ENCODE results near the gene LAMP5.

LAMP5 gene

DNA sequence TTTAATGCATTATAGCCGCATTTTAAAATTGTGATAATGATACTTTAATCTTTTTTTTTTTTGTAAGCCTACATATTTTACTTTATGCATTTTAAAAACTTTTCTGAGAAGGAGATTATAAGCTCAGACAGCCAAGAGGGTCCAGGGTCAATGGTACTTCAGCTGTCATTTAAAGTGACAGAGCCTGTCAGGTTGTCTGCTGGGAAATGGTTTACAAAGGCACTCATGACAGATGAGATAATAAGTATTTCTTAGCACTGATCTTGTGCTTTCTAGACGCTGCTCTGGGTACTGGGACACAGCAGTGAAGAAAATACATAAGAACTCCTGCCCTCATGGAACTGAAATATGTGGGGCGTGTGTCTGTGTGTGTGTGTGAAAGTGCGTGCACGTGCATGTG, 19.6 kb downstream of the LAMP5 start:
- no peak for DNase-seq (ENCODE audit: low read depth in 2 of 3, low spot score in 1 of 3)

- no peak for DNase-seq (ENCODE audit: low read depth in 2 of 3, low spot score in 1 of 3)
Measured at GRCh38 chr20:9535449-9535848, 21.1 kb downstream of the LAMP5 start.

- DNase-seq (ENCODE audit: low read depth in 2 of 3, low spot score in 1 of 3), result no peak
Measured at GRCh38 chr20:9543214-9543613, 28.8 kb downstream of the LAMP5 start.

DNA sequence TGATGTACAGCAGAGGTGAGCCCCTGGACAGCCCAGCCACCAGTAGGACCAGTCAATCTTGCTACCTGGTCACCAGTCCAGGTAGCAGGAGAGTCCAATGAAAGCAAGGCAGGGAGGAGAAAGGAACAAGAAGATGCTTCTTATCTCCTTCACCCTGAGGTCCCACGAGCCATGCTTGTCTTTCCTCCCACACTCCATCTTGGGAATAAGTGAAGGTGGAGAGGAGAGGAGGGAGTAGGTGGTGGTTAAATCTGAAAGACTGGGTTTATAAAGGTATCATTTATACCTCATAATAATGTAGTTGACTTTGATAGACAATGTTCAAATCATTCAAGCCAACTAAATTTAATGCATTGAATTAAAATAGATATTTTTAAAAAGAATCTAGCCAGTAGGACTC, 35.9 kb downstream of the LAMP5 start:
- DNase-seq (ENCODE audit: low read depth in 2 of 3, low spot score in 1 of 3), result no peak

GRCh38 chr20:9550871-9551270, 36.5 kb downstream of the LAMP5 start:
- no peak for DNase-seq (ENCODE audit: low read depth in 2 of 3, low spot score in 1 of 3)

GRCh38 chr20:9551808-9552550, 37.6 kb downstream of the LAMP5 start:
- DNase-seq (ENCODE audit: low read depth in 2 of 3, low spot score in 1 of 3), result no peak

- no peak for DNase-seq (ENCODE audit: low read depth in 2 of 3, low spot score in 1 of 3)
Measured at GRCh38 chr20:9555781-9556180, 41.4 kb downstream of the LAMP5 start.

- no peak for DNase-seq (ENCODE audit: low read depth in 2 of 3, low spot score in 1 of 3)
Measured at GRCh38 chr20:9557411-9557810, 43.0 kb downstream of the LAMP5 start.

DNA sequence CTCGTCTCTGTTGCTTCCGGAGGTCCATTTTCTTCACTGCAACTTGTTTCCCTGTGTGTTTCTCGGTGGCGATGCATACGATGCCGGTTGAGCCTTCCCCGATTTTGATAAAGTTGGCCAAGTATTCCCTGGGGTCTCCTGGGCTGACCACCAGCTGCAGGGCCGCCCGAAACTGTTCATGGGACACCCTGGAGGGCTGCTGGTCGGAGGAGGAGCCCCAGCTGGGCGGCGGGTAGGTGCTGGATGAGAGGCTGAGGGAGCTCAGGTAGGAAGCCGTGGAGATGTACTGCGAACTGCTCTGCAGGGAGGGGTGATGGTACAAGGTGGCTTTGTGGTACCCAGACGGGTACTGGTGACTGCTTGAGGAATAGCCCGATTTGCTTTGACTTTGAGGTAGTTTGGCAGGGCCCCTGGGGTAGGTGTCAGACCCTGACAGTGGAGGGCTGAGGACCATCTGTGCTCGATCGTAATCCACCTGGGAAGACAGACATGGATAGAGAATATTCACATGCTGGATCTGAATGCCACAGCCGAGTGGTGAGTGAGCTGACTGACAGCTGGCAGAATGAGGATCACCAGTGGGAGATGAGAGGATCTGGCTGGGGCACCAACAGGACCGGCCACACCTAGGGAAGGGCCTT, 51.6 kb downstream of the LAMP5 start:
- DNase-seq (ENCODE audit: low read depth in 2 of 3, low spot score in 1 of 3), result no peak

DNA sequence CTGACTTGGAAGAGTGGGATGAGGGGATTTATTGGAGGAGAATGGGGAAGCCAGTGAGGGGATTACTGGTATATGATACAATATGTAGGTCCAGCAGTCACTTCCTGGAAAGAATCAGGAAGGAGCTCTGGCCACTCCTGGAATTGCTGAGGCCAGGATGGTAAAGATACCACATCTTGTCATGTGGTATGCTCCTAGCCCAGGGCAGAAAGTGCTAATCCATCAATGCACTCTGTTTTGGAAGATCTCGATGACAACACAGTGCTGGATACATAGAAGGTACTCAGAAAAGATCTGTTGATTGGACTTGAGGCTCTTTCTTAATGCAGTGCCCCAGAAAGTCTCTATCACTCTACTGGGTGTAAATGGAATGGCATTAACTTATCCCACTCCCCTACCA, 52.6 kb downstream of the LAMP5 start:
- DNase-seq (ENCODE audit: low read depth in 2 of 3, low spot score in 1 of 3), result no peak

- DNase-seq (ENCODE audit: low read depth in 2 of 3, low spot score in 1 of 3), result no peak
Measured at GRCh38 chr20:9570612-9571011, 56.2 kb downstream of the LAMP5 start.

- no peak for DNase-seq (ENCODE audit: low read depth in 2 of 3, low spot score in 1 of 3)
Measured at GRCh38 chr20:9571783-9572182, 57.4 kb downstream of the LAMP5 start.

GRCh38 chr20:9572670-9573069, 58.3 kb downstream of the LAMP5 start:
- no peak for DNase-seq (ENCODE audit: low read depth in 2 of 3, low spot score in 1 of 3)

GRCh38 chr20:9573335-9574151, 59.2 kb downstream of the LAMP5 start:
- no peak for DNase-seq (ENCODE audit: low read depth in 2 of 3, low spot score in 1 of 3)

GRCh38 chr20:9574181-9574580, 59.8 kb downstream of the LAMP5 start:
- no peak for DNase-seq (ENCODE audit: low read depth in 2 of 3, low spot score in 1 of 3)

GRCh38 chr20:9574776-9575175, 60.4 kb downstream of the LAMP5 start:
- DNase-seq (ENCODE audit: low read depth in 2 of 3, low spot score in 1 of 3), result no peak

DNA sequence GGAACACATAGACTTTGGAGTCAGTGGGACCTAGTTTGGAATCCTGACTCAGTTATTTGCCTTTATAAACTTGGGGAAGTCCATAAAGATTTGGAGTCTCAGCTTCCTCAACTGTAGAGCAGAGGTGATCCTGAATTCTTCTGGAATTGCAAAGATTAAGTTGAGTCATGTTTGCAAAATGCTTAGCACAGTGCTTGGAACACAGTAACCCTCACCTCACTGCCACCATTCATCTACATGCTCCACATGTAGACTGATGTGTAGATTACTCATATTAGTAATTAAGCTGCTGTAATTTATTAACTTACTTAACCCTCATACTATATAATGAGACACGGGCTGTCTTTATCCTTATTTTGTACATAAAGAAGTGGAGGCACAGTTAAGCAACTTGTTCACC, 61.4 kb downstream of the LAMP5 start:
- no peak for DNase-seq (ENCODE audit: low read depth in 2 of 3, low spot score in 1 of 3)

GRCh38 chr20:9576695-9577094, 62.3 kb downstream of the LAMP5 start:
- no peak for DNase-seq (ENCODE audit: low read depth in 2 of 3, low spot score in 1 of 3)

DNA sequence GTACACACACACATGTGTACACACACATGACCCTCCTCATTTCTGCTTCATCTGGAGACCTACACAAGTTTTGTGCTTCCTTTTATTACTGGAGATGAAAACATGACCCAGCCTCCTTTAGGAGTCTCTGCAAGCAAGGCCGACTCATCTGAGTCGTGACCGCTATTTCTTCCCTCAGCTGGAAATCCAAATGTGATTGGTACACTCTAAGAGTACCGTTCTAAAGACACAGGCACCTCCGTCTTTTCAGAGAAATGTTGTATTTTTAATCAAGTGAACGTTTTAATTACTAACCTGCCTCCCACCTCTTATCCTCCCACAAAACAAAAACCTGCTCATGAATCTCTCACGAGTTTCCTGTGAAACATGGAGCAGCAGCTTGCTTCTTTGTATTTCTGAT, 63.0 kb downstream of the LAMP5 start:
- no peak for DNase-seq (ENCODE audit: low read depth in 2 of 3, low spot score in 1 of 3)

- DNase-seq (ENCODE audit: low read depth in 2 of 3, low spot score in 1 of 3), result no peak
Measured at GRCh38 chr20:9578594-9578993, 64.2 kb downstream of the LAMP5 start.

All from stimulated activated CD4-positive, alpha-beta T cell treated with anti-CD3 and anti-CD28 coated beads, Interleukin-12 subunit alpha, Interleukin-12 subunit beta, amount 100 ng/mL, for 48 hours (primary cell).